ENCODE measurements around the gene TPST1. TPM values are rescaled to one million over a fixed set of nuclear protein-coding genes. Genes with fewer than 3 reads are reported as not detected.

The TPST1 gene
- total RNA-seq, 1 donor from 2014 or later: 36.5 TPM

DNA sequence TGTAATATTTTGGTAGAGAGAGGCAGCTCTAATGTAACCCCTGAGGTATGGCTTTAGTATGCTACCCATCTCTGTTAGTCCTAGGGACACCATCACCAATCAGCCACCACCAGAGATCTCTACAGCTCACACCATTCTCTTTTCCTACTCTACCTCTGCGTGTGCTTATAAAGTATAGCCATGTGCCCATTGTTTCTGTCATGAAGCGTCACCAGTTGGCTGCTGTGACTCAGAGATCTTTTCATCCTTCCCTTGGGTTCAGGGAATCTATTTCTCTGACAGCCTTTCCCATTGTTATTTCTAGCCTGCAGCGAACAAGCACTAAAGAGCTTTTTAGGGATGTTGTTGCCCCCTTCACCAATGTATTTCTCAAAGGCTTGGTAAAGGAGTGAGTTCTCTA is 103.3 kb downstream of the TPST1 start:
- H3K27me3 ChIP-seq (ENCODE audit: insufficient read depth, low read length): no peaks in the 10 kb centered on the region
- Mint-ChIP-seq H3K36me3 (ENCODE audit: low read depth, unreplicated experiment) (peaks cover 7% of the 10 kb centered on the region), H3K27me3 (ENCODE audit: low read depth, unreplicated experiment) (no peaks in the 10 kb centered on the region), H3K4me1 (ENCODE audit: low read depth, unreplicated experiment) (peaks cover 29% of the 10 kb centered on the region), H3K4me3 (ENCODE audit: unreplicated experiment) (no peak overlapping the region), H3K27ac (ENCODE audit: unreplicated experiment) (no peak overlapping the region), H3K9me3 (ENCODE audit: unreplicated experiment) (no peaks in the 10 kb centered on the region)
- peak overlapping the region; percentile 8 for H3K9ac ChIP-seq (ENCODE audit: low read length)
- no peak overlapping the region for H3K4me3 ChIP-seq (ENCODE audit: insufficient read depth, low read depth, low read length)
- H3K9me3 ChIP-seq (ENCODE audit: insufficient read depth, low read depth, low read length): no peaks in the 10 kb centered on the region
- peak overlapping the region; percentile 22 for H3K27ac ChIP-seq (ENCODE audit: low read depth, low read length)
- peaks cover 51% of the 10 kb centered on the region for H4K20me1 ChIP-seq (ENCODE audit: insufficient read depth, low read length)
- DNase-seq (ENCODE audit: low read depth) (peak; percentile 37), FAIRE-seq (no peak)
- peaks cover 23% of the 10 kb centered on the region for H3K4me1 ChIP-seq (ENCODE audit: insufficient read depth, low read length)
- H3K36me3 ChIP-seq (ENCODE audit: insufficient read depth, low read length): no peaks in the 10 kb centered on the region
- peaks cover 7% of the 10 kb centered on the region for H3K79me2 ChIP-seq (ENCODE audit: insufficient read depth, low read length)
- no peak overlapping the region for H2AFZ ChIP-seq (ENCODE audit: low read depth, low read length)
- peak overlapping the region; percentile 51 for H3K4me2 ChIP-seq (ENCODE audit: low read length)
- TF ChIP-seq, protein P1, sequence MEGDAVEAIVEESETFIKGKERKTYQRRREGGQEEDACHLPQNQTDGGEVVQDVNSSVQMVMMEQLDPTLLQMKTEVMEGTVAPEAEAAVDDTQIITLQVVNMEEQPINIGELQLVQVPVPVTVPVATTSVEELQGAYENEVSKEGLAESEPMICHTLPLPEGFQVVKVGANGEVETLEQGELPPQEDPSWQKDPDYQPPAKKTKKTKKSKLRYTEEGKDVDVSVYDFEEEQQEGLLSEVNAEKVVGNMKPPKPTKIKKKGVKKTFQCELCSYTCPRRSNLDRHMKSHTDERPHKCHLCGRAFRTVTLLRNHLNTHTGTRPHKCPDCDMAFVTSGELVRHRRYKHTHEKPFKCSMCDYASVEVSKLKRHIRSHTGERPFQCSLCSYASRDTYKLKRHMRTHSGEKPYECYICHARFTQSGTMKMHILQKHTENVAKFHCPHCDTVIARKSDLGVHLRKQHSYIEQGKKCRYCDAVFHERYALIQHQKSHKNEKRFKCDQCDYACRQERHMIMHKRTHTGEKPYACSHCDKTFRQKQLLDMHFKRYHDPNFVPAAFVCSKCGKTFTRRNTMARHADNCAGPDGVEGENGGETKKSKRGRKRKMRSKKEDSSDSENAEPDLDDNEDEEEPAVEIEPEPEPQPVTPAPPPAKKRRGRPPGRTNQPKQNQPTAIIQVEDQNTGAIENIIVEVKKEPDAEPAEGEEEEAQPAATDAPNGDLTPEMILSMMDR (IDR thresholded peaks at IDR 0.05; ENCODE audit: insufficient read depth, low read depth, low read length): no peak
- no peak for TF ChIP-seq EZH2 (IDR thresholded peaks at IDR 0.05; ENCODE audit: insufficient read depth, low read length)

DNA sequence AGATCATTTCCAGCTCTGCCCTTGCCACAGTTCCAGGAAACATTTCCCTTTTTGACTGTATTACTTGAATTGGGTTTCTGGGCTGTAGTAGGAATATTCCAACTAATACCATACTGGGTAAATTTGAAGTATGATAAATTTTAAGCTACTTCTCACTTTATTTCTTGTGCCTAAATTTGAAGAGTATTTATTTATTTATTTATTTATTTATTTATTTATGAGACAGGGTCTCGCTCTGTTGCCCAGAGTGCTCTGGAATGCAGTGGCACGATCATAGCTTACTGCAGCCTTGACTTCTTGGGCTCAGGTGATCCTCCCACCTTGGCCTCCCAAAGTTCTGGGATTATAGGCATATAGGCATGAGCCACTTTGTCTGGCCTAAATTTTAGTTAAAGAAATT is 105.5 kb downstream of the TPST1 start:
- H3K36me3 Mint-ChIP-seq (ENCODE audit: low read depth, unreplicated experiment): peaks cover 7% of the 10 kb centered on the region
- Histone ChIP-seq H3K4me1 (ENCODE audit: insufficient read depth, low read length) (peaks cover 18% of the 10 kb centered on the region), H3K4me2 (ENCODE audit: low read length) (no peak overlapping the region), H4K20me1 (ENCODE audit: insufficient read depth, low read length) (peaks cover 45% of the 10 kb centered on the region), H3K79me2 (ENCODE audit: insufficient read depth, low read length) (peaks cover 7% of the 10 kb centered on the region), H3K9me3 (ENCODE audit: insufficient read depth, low read depth, low read length) (no peaks in the 10 kb centered on the region), H3K36me3 (ENCODE audit: insufficient read depth, low read length) (no peaks in the 10 kb centered on the region), H2AFZ (ENCODE audit: low read depth, low read length) (no peak overlapping the region), H3K27ac (ENCODE audit: low read depth, low read length) (no peak overlapping the region), H3K9ac (ENCODE audit: low read length) (no peak overlapping the region), H3K4me3 (ENCODE audit: insufficient read depth, low read depth, low read length) (no peak overlapping the region), H3K27me3 (ENCODE audit: insufficient read depth, low read length) (no peaks in the 10 kb centered on the region)
- FAIRE-seq: no peak
- no peaks in the 10 kb centered on the region for H3K27me3 Mint-ChIP-seq (ENCODE audit: low read depth, unreplicated experiment)
- H3K9me3 Mint-ChIP-seq (ENCODE audit: unreplicated experiment): no peaks in the 10 kb centered on the region
- no peak for TF ChIP-seq EZH2 (IDR thresholded peaks at IDR 0.05; ENCODE audit: insufficient read depth, low read length)
- TF ChIP-seq, protein P1 (IDR thresholded peaks at IDR 0.05; ENCODE audit: insufficient read depth, low read depth, low read length): no peak
- H3K4me3 Mint-ChIP-seq (ENCODE audit: unreplicated experiment): no peak overlapping the region
- no peak for DNase-seq (ENCODE audit: low read depth)
- no peak overlapping the region for H3K27ac Mint-ChIP-seq (ENCODE audit: unreplicated experiment)
- H3K4me1 Mint-ChIP-seq (ENCODE audit: low read depth, unreplicated experiment): peaks cover 30% of the 10 kb centered on the region

DNA sequence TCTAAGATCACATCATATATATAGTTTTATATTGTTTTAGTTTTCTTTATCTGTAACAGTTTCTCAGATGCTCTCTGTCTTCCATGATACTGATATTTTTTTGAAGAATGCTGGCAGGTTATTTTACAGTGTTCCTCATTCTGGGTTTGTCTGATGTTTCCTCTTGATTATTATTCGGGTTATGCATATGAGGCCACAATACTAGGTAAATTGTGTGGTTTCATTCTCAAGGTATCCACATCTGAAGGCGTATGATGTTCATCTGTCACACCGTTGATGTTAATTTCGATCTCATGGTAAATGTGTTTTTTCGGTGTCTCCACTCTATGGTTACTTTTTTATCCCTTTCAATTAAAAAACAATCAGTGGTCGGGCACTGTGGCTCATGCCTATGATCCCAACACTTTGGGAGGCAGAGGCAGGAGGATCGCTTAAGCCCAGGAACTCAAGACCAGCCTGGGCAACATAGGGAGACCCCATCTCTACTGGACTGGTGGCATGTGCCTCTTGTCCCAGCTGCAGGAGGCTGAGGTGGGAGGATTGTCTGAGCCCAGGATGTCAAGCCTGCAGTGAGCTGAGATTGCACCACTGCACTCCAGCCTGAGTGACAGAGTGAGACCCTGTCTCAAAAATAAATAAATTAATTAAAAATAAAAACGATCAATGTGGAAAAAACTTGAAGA is 108.9 kb downstream of the TPST1 start:
- Histone ChIP-seq H3K9ac (ENCODE audit: low read length) (no peak overlapping the region), H3K4me3 (ENCODE audit: insufficient read depth, low read depth, low read length) (no peak overlapping the region), H3K4me2 (ENCODE audit: low read length) (no peak overlapping the region), H3K9me3 (ENCODE audit: insufficient read depth, low read depth, low read length) (no peaks in the 10 kb centered on the region), H3K36me3 (ENCODE audit: insufficient read depth, low read length) (no peaks in the 10 kb centered on the region), H3K4me1 (ENCODE audit: insufficient read depth, low read length) (no peaks in the 10 kb centered on the region), H4K20me1 (ENCODE audit: insufficient read depth, low read length) (peaks cover 21% of the 10 kb centered on the region), H3K27me3 (ENCODE audit: insufficient read depth, low read length) (no peaks in the 10 kb centered on the region), H2AFZ (ENCODE audit: low read depth, low read length) (no peak overlapping the region), H3K79me2 (ENCODE audit: insufficient read depth, low read length) (peaks cover 3% of the 10 kb centered on the region), H3K27ac (ENCODE audit: low read depth, low read length) (no peak overlapping the region)
- H3K4me3 Mint-ChIP-seq (ENCODE audit: unreplicated experiment): no peak overlapping the region
- H3K4me1 Mint-ChIP-seq (ENCODE audit: low read depth, unreplicated experiment): peaks cover 20% of the 10 kb centered on the region
- FAIRE-seq (no peak), DNase-seq (ENCODE audit: low read depth) (no peak)
- H3K36me3 Mint-ChIP-seq (ENCODE audit: low read depth, unreplicated experiment): peaks cover 2% of the 10 kb centered on the region
- TF ChIP-seq EZH2 (IDR thresholded peaks at IDR 0.05; ENCODE audit: insufficient read depth, low read length): no peak
- TF ChIP-seq, protein P1 (IDR thresholded peaks at IDR 0.05; ENCODE audit: insufficient read depth, low read depth, low read length): no peak
- H3K9me3 Mint-ChIP-seq (ENCODE audit: unreplicated experiment): no peaks in the 10 kb centered on the region
- no peaks in the 10 kb centered on the region for H3K27me3 Mint-ChIP-seq (ENCODE audit: low read depth, unreplicated experiment)
- no peak overlapping the region for H3K27ac Mint-ChIP-seq (ENCODE audit: unreplicated experiment)

Data from astrocyte (in vitro differentiated cells and primary cell).